PC-3 (cell line): Measurements from ENCODE around the gene FOXB2.

Experiments used
- EZH2 ChIP-seq: fragments of 300-600 bp; sonication (generic); IDR thresholded peaks from one replicate; pipeline ENCODE4 v1.6.1; 2017; ENCODE audit warnings: antibody characterized with exemption, mild to moderate bottlenecking, low read length; ENCODE audit not compliant: unreplicated experiment
- EZH2phosphoT487 ChIP-seq: fragments of 300-600 bp; sonication (generic); IDR thresholded peaks from 2 replicates; pipeline ENCODE4 v1.6.1; 2018; ENCODE audit warnings: mild to moderate bottlenecking, antibody characterized with exemption, low read length, borderline replicate concordance
- TF ChIP-seq, protein P1 (sequence below): fragments of 300-600 bp; sonication (generic); conservative IDR thresholded peaks from 2 replicates; pipeline ENCODE4 v1.5.1; 2017; ENCODE audit warnings: antibody characterized with exemption, low read depth, mild to moderate bottlenecking, low read length

DNA sequence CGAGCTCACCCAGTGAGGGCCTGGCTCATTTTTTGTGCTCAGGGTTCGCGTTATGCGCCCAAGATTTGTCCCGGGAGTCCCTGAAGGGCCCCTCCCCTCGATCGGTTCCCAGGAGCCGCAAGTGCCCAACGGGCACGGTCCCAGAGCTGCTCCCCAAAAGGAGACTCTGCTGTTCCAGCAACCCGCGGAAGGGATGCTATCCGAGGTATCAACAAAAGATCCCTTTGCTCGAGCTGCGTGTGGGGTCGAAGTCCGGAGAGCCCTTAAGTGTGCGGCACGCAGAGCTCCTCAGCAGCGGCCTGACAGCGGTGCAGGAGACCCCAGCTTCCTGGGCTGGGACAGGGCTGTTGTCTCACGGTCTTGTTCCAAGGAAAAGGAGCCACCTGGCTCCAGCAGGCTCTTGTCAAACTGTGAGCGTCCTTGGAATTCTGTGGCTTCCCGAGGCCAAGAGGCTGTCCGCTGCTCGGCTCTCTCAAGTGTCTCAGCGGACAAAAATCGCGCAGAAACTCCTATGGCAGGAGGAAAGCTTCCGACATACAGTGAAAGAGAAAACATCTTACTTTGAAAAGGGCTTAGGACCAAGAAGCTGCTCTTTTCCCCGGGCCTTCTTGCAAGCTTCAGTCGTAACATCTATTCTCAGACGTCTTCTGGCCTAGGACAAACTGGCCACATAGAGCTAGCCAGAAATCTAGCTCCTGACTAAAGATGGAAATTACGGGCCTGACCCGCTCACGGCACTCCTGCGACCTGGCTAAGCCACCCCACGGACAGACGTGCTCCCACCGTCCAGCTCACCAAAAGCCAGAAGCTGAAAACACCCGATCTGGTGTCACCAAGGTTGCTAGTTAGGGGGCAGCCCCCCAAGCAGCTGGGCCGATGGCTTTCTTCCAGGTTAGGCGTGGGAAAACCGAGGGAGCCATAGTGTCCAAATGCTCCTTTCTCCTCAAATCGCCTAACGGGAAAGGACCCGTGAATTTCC lies 2.6 kb upstream of the FOXB2 start:
- TF ChIP-seq, protein P1, sequence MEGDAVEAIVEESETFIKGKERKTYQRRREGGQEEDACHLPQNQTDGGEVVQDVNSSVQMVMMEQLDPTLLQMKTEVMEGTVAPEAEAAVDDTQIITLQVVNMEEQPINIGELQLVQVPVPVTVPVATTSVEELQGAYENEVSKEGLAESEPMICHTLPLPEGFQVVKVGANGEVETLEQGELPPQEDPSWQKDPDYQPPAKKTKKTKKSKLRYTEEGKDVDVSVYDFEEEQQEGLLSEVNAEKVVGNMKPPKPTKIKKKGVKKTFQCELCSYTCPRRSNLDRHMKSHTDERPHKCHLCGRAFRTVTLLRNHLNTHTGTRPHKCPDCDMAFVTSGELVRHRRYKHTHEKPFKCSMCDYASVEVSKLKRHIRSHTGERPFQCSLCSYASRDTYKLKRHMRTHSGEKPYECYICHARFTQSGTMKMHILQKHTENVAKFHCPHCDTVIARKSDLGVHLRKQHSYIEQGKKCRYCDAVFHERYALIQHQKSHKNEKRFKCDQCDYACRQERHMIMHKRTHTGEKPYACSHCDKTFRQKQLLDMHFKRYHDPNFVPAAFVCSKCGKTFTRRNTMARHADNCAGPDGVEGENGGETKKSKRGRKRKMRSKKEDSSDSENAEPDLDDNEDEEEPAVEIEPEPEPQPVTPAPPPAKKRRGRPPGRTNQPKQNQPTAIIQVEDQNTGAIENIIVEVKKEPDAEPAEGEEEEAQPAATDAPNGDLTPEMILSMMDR: no peak
- TF ChIP-seq EZH2: no peak
- TF ChIP-seq EZH2phosphoT487: no peak
